ENCODE data around the gene BMP5. TPM values are rescaled to one million over a fixed set of nuclear protein-coding genes. Genes with fewer than 3 reads are reported as not detected.

The BMP5 gene
- total and polyA plus RNA-seq, 2 donors (not counting 3 experiments of a cell fraction or from before 2014, with no cell fraction given): not detected

DNA sequence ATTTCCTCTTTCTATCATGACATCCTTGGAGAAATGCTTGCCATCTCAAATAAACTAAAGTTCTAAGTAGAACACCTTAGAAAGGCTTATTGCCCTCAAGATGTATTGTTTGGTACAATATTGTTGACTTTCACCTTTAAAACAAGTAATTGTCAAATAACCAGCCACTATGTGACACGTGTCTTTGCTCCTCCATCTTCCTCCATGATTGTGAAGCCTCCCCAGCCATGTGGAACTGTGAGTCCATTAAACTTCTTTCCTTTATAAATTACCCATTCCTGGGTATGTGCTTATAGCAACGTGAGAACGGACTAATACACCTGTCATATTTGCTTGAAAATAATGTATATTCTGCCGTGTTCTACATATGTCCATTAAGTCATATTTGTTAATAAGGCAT is 126.5 kb downstream of the BMP5 start:
- dilution Hi-C loops (cut with MboI; ENCODE audit: extremely low pct_ligation_motif_present, low sequenced_read_pairs): no loop called here
- no peaks in the 10 kb centered on the region for H3K27me3 ChIP-seq (ENCODE audit: control insufficient read depth in 2 of 2, insufficient read depth in 2 of 2, low read length in 2 of 2)
- BruUV-seq (replicated peaks): no TSS peak
- CTCF ChIA-PET: no interaction called here
- H3K9ac ChIP-seq (replicated peaks; ENCODE audit: extremely low read depth, insufficient read depth, low read length): no peak overlapping the region
- POLR2A ChIA-PET: no interaction called here
- H4K20me1 ChIP-seq (replicated peaks; ENCODE audit: control insufficient read depth, extremely low read depth, insufficient read depth, low read length): no peaks in the 10 kb centered on the region
- no peak overlapping the region for H3K4me2 ChIP-seq (ENCODE audit: insufficient read depth, low read length)
- no peak overlapping the region for H3K4me3 ChIP-seq (replicated peaks in 1 of 3; ENCODE audit: insufficient read depth in 1 of 3, low read depth in 1 of 3, low read length in 3 of 3)
- FAIRE-seq (no peak), DNase-seq (ENCODE audit: low read depth, low spot score) (no peak)
- TF ChIP-seq POLR2A (IDR thresholded peaks at IDR 0.05; ENCODE audit: low read depth, low read length): no peak
- TF ChIP-seq, protein P1, sequence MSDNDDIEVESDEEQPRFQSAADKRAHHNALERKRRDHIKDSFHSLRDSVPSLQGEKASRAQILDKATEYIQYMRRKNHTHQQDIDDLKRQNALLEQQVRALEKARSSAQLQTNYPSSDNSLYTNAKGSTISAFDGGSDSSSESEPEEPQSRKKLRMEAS (IDR thresholded peaks at IDR 0.05; ENCODE audit: insufficient read depth, insufficient read length): no peak
- no peak for TF ChIP-seq EZH2 (IDR thresholded peaks at IDR 0.05; ENCODE audit: borderline replicate concordance, low read depth, low read length, severe bottlenecking)
- no peak for TF ChIP-seq FOS (IDR thresholded peaks at IDR 0.05; ENCODE audit: borderline replicate concordance, insufficient read depth, low read length)
- no peak for TF ChIP-seq POLR2AphosphoS5 (IDR thresholded peaks at IDR 0.05; ENCODE audit: insufficient read depth, low read depth, low read length)
- TF ChIP-seq, protein P2, sequence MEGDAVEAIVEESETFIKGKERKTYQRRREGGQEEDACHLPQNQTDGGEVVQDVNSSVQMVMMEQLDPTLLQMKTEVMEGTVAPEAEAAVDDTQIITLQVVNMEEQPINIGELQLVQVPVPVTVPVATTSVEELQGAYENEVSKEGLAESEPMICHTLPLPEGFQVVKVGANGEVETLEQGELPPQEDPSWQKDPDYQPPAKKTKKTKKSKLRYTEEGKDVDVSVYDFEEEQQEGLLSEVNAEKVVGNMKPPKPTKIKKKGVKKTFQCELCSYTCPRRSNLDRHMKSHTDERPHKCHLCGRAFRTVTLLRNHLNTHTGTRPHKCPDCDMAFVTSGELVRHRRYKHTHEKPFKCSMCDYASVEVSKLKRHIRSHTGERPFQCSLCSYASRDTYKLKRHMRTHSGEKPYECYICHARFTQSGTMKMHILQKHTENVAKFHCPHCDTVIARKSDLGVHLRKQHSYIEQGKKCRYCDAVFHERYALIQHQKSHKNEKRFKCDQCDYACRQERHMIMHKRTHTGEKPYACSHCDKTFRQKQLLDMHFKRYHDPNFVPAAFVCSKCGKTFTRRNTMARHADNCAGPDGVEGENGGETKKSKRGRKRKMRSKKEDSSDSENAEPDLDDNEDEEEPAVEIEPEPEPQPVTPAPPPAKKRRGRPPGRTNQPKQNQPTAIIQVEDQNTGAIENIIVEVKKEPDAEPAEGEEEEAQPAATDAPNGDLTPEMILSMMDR (IDR thresholded peaks at IDR 0.05; ENCODE audit: extremely low read depth in 1 of 2, insufficient read depth in 1 of 2, low read depth in 1 of 2, low read length in 2 of 2): no peak
- no peak for TF ChIP-seq MYC (IDR thresholded peaks at IDR 0.05; ENCODE audit: low read depth, low read length)
- TF ChIP-seq GATA2 (IDR thresholded peaks at IDR 0.05; ENCODE audit: insufficient read depth, insufficient read length, low read depth, low read length): no peak
- no peak for TF ChIP-seq JUN (IDR thresholded peaks at IDR 0.05; ENCODE audit: borderline replicate concordance, insufficient read depth, insufficient read length, low read depth)
- H3K9me3 ChIP-seq (replicated peaks; ENCODE audit: control insufficient read depth, insufficient read depth, low read length): no peaks in the 10 kb centered on the region
- intact Hi-C loops (cut with micrococcal nuclease): no loop called here
- H3K36me3 ChIP-seq (ENCODE audit: control insufficient read depth in 2 of 2, extremely low read depth in 1 of 2, insufficient read depth in 2 of 2, low read length in 2 of 2): no peaks in the 10 kb centered on the region
- no peak overlapping the region for H3K27ac ChIP-seq (ENCODE audit: insufficient read depth, low read depth, low read length)
- H2AFZ ChIP-seq (ENCODE audit: low read depth, low read length): no peak overlapping the region
- no peaks in the 10 kb centered on the region for H3K4me1 ChIP-seq (ENCODE audit: control insufficient read depth, extremely low read depth, insufficient read depth, low read length)
- H3K79me2 ChIP-seq (ENCODE audit: control insufficient read depth, insufficient read depth, low read length): no peaks in the 10 kb centered on the region
- H3K9me1 ChIP-seq (replicated peaks; ENCODE audit: control insufficient read depth, extremely low read depth, insufficient read depth, low read length): no peaks in the 10 kb centered on the region

Measured in endothelial cell of umbilical vein (primary cell).